KOPT-K1 (cell line): ENCODE measurements around the gene NUDC.
"Not testable (repeated sequence)": the region's sequence is repeated elsewhere in the genome, so short reads cannot be mapped to it uniquely, and the experiment has no call there.

Experiments used
- H3K27ac ChIP-seq: fragments of 200-600 bp; sonication (generic); 2 replicates; pipeline ENCODE4 v1.5.1; 2016; ENCODE audit warnings: antibody characterized with exemption, mild to moderate bottlenecking, low read depth, low read length; ENCODE audit not compliant: poor library complexity, severe bottlenecking
- H3K36me3 ChIP-seq: fragments of 200-600 bp; sonication (generic); 2 replicates; pipeline ENCODE4 v1.5.1; 2017; ENCODE audit warnings: antibody characterized with exemption, mild to moderate bottlenecking, low read length, moderate library complexity; ENCODE audit not compliant: insufficient read depth
- H3K9me3 ChIP-seq: fragments of 200-600 bp; sonication (generic); 2 replicates; pipeline ENCODE4 v1.5.1; 2017; ENCODE audit warnings: antibody characterized with exemption, low read length, mild to moderate bottlenecking; ENCODE audit not compliant: insufficient read depth, poor library complexity, severe bottlenecking

The NUDC gene

GRCh38 chr1:26921540-26922430 is at the start of gene NUDC:
TSS of gene NUDC (plus strand) at chr1:26921743. CDS start at chr1:26921849, 106 bp downstream.
- Histone ChIP-seq H3K27ac (peak within 1 kb of the TSS; percentile 82), H3K9me3 (no peaks in the 10 kb centered on the region), H3K36me3 (peaks cover 31% of the 10 kb centered on the region)

GRCh38 chr1:26873097-26873496 is 48.4 kb upstream of the NUDC start:
- not testable (repeated sequence) for H3K9me3 ChIP-seq

GRCh38 chr1:26874896-26875295 is 46.6 kb upstream of the NUDC start:
- Histone ChIP-seq H3K9me3 (no peaks in the 10 kb centered on the region), H3K27ac (no peak overlapping the region), H3K36me3 (peaks cover 49% of the 10 kb centered on the region)

More at GRCh38 chr1:26873097-26873496, 48.4 kb upstream of the NUDC start:
- H3K36me3 ChIP-seq: peaks cover 31% of the 10 kb centered on the region
- not testable (repeated sequence) for H3K27ac ChIP-seq

GRCh38 chr1:26877326-26877725 is 44.2 kb upstream of the NUDC start:
- Histone ChIP-seq H3K36me3 (peaks cover 72% of the 10 kb centered on the region), H3K27ac (peak overlapping the region; percentile 13), H3K9me3 (no peaks in the 10 kb centered on the region)

GRCh38 chr1:26879793-26880192 is 41.8 kb upstream of the NUDC start:
- H3K36me3 ChIP-seq: peaks cover 97% of the 10 kb centered on the region
- H3K9me3 ChIP-seq: no peaks in the 10 kb centered on the region
- no peak overlapping the region for H3K27ac ChIP-seq

- peaks cover 99% of the 10 kb centered on the region for H3K36me3 ChIP-seq
These were observed 39.9 kb upstream of the NUDC start for GRCh38 chr1:26881611-26882010.

GRCh38 chr1:26882696-26883463 is 38.7 kb upstream of the NUDC start:
- Histone ChIP-seq H3K9me3 (no peaks in the 10 kb centered on the region), H3K27ac (no peak overlapping the region), H3K36me3 (peaks cover 97% of the 10 kb centered on the region)

More at GRCh38 chr1:26881611-26882010, 39.9 kb upstream of the NUDC start:
- H3K9me3 ChIP-seq, H3K27ac ChIP-seq: not testable (repeated sequence)

- Histone ChIP-seq H3K9me3 (no peaks in the 10 kb centered on the region), H3K36me3 (peaks cover 71% of the 10 kb centered on the region), H3K27ac (no peak overlapping the region)
These were observed 34.4 kb upstream of the NUDC start for GRCh38 chr1:26887125-26887524.

- Histone ChIP-seq H3K9me3 (no peaks in the 10 kb centered on the region), H3K36me3 (peaks cover 71% of the 10 kb centered on the region), H3K27ac (no peak overlapping the region)
These were observed 33.3 kb upstream of the NUDC start for GRCh38 chr1:26888231-26888630.

- H3K27ac ChIP-seq: peak within 1 kb of the TSS; percentile 76
These were observed 31.7 kb upstream of the NUDC start, which contains the start of gene GPN2 for GRCh38 chr1:26889551-26890466. TSS of gene GPN2 (minus strand) at chr1:26890283. CDS start at chr1:26890096, 187 bp downstream.

GRCh38 chr1:26890467-26890796 is 31.1 kb upstream of the NUDC start:
- peaks cover 71% of the 10 kb centered on the region for H3K36me3 ChIP-seq
- H3K9me3 ChIP-seq: no peaks in the 10 kb centered on the region
- H3K27ac ChIP-seq: peak overlapping the region; percentile 76

More at GRCh38 chr1:26889551-26890466, 31.7 kb upstream of the NUDC start, which contains the start of gene GPN2:
- Histone ChIP-seq H3K36me3 (peaks cover 71% of the 10 kb centered on the region), H3K9me3 (no peaks in the 10 kb centered on the region)

GRCh38 chr1:26894263-26894662 is 27.3 kb upstream of the NUDC start:
- Histone ChIP-seq H3K36me3 (peaks cover 58% of the 10 kb centered on the region), H3K27ac (no peak overlapping the region), H3K9me3 (no peaks in the 10 kb centered on the region)

- Histone ChIP-seq H3K36me3 (peaks cover 53% of the 10 kb centered on the region), H3K27ac (no peak overlapping the region), H3K9me3 (no peaks in the 10 kb centered on the region)
These were observed 24.2 kb upstream of the NUDC start for GRCh38 chr1:26897351-26897750.

GRCh38 chr1:26900001-26900814 is 21.3 kb upstream of the NUDC start, which contains the start of gene GPATCH3:
TSS of gene GPATCH3 (minus strand) at chr1:26900467. CDS start at chr1:26900442, 25 bp downstream.
- Histone ChIP-seq H3K27ac (peak within 1 kb of the TSS; percentile 70), H3K9me3 (no peaks in the 10 kb centered on the region), H3K36me3 (peaks cover 25% of the 10 kb centered on the region; the same call in 1 of the 2 replicates)
